Measurements from ENCODE around the gene MYH6. TPM values are rescaled to one million over a fixed set of nuclear protein-coding genes. Genes with fewer than 3 reads are reported as not detected.

Gene MYH6
- total and polyA plus RNA-seq, 2 of the 13 experiments (the other 11 are each of a cell fraction or from before 2014, with no cell fraction given): 0.01 TPM; not detected in 1

DNA sequence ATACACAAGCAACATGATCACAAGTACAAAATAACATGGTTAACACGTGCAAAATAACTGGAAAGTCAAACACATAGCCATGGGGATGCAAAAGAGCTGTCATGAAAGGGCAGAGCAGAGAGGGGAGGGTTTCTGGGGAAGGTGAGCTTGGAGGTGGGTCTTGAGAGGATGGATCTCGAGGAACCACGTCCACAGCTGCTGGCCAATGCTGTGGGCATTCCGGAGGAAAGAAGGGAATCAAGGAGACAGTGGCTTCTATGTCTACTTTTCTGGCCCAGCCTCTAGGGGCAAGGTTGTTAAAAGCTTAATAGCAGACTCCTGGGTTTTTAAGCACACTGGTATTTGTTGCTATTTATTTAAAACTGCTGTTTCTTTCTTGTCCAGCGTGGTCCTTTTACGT, 35.8 kb upstream of the MYH6 start (continued):
- TF ChIP-seq ETS1 (CRISPR knock-in tag; IDR thresholded peaks at IDR 0.05) (no peak), ARNT (IDR thresholded peaks at IDR 0.05) (no peak), KDM5B (CRISPR knock-in tag; IDR thresholded peaks at IDR 0.05; ENCODE audit: borderline replicate concordance) (no peak)

- no peak overlapping the region for H2AFZ ChIP-seq (ENCODE audit: low read length)
- WGBS (ENCODE audit: low lambda C conversion rate): 16% methylated on average over 11 of the region's 11 CpGs
- in situ Hi-C loops (cut with HindIII; ENCODE audit: extremely low pct_ligation_motif_present, low pct_unique_long_range_greater_than_20kb): no loop called here
These were observed 35.3 kb upstream of the MYH6 start for GRCh38 chr14:23443411-23443812.

More at GRCh38 chr14:23443411-23443812, 35.3 kb upstream of the MYH6 start:
- ATAC-seq (no peak; the same call in 2 of the 3 replicates), FAIRE-seq (no peak), DNase-seq (ENCODE audit: low spot score) (no peak)
- POLR2A ChIA-PET: interaction anchor here (0.6 kb wide), 1 partner anchor 26 kb away, joined by 3 read pairs; the partner anchor contains the start of gene NGDN
- Histone ChIP-seq H3K4me2 (ENCODE audit: low read depth, low read length) (no peak overlapping the region), H3K4me3 (replicated peaks in 1 of 3; ENCODE audit: insufficient read depth in 1 of 3, low read depth in 2 of 3, low read length in 3 of 3) (no peak overlapping the region), H3K9me3 (ENCODE audit: low read length) (no peaks in the 10 kb centered on the region), H3K9ac (ENCODE audit: insufficient read depth, low read depth, low read length) (no peak overlapping the region), H3K27ac (ENCODE audit: extremely low read length, insufficient read depth, low read length) (no peak overlapping the region), H3K27me3 (ENCODE audit: control insufficient read depth in 1 of 2, insufficient read depth in 2 of 2, low read length in 2 of 2) (peaks cover 15 to 56% of the 10 kb centered on the region in 2 experiments), H3K4me1 (ENCODE audit: insufficient read depth, low read length) (peaks cover 15% of the 10 kb centered on the region), H3K36me3 (replicated peaks in 1 of 2; ENCODE audit: control insufficient read depth in 1 of 2, insufficient read depth in 2 of 2, low read length in 2 of 2) (no peaks in the 10 kb centered on the region), H4K20me1 (ENCODE audit: insufficient read depth, low read length) (no peaks in the 10 kb centered on the region), H3K79me2 (ENCODE audit: insufficient read depth, low read length) (no peaks in the 10 kb centered on the region)
- intact Hi-C loops (cut with micrococcal nuclease; ENCODE audit: unreplicated experiment): no loop called here
- no TSS peak for BruUV-seq (replicated peaks)
- CTCF ChIA-PET (ENCODE audit: low intra/inter-chr PET ratio, low total read pairs): no interaction called here
- TF ChIP-seq ZNF619 (CRISPR knock-in tag; IDR thresholded peaks at IDR 0.05) (peak; percentile 71; the same call in 1 of the 2 replicates), DNMT1 (CRISPR knock-in tag; IDR thresholded peaks at IDR 0.05) (no peak), CEBPB (IDR thresholded peaks at IDR 0.05; ENCODE audit: borderline replicate concordance, low read depth, low read length) (no peak), MAFK (conservative IDR thresholded peaks at IDR 0.05 in 1 of 2, IDR thresholded peaks at IDR 0.05 in 1 of 2; ENCODE audit: low read length in 2 of 2) (no peak), GPN1 (CRISPR knock-in tag; IDR thresholded peaks at IDR 0.05; ENCODE audit: borderline replicate concordance) (no peak), TRIM24 (CRISPR knock-in tag; IDR thresholded peaks at IDR 0.05) (0 out of 2 replicates have a peak, but pooled peaks have one; percentile 9), ZNF713 (CRISPR knock-in tag; IDR thresholded peaks at IDR 0.05) (0 out of 2 replicates have a peak, but pooled peaks have one; percentile 31), NFIB (CRISPR knock-in tag; IDR thresholded peaks at IDR 0.05; ENCODE audit: borderline replicate concordance) (0 out of 2 replicates have a peak, but pooled peaks have one; percentile 38)
